ENCODE measurements around the gene COMMD3. TPM values are rescaled to one million over a fixed set of nuclear protein-coding genes. Genes with fewer than 3 reads are reported as not detected.
A peak's percentile ranks its signal among the peaks of the same experiment; 100 is the strongest.

Gene COMMD3
- total and polyA plus RNA-seq, 4 donors, result 54.7 to 73.2 (median 62.8) TPM

DNA sequence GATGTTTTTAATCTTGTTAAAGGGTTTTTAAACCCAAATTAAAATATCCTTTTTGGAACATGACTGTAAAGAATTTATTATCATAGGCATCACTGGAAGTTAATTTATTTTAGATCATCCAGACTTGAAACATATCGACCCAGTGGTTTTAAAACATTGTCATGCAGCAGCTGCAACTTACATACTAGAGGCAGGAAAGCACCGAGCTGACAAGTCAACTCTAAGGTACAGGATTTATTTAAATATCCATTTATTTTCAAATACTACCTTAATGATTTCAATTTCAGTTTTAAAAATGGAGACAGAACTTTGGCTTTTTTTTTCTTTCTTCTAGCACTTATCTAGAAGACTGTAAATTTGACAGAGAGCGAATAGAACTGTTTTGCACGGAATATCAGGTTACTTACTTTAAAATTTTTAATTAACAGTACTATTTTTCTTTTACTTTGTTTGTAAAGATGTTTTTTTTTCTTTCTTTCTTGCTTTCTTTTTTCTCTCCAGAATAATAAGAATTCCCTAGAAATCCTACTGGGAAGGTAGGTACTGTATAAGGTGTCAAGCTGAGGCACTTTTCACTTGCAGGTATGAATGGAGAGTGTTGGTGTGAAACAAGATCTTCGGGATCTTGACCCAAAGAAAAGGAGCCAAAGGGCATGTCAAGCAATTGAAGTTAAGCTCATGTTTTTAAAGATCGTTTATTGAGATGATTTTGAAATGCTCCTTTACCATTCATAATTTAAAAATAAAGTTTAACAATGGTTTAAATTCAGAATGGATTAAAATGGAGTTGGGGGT is 1.8 kb downstream of the COMMD3 start:
- Histone ChIP-seq H3K27me3 (ENCODE audit: control insufficient read depth, insufficient read depth, low read length) (peaks cover 37% of the 10 kb centered on the region), H3K27ac (ENCODE audit: low read depth, low read length) (no peak overlapping the region), H3K36me3 (ENCODE audit: control insufficient read depth, insufficient read depth, low read length) (no peaks in the 10 kb centered on the region), H3K4me1 (ENCODE audit: control insufficient read depth, insufficient read depth, low read length) (peaks cover 5% of the 10 kb centered on the region), H3K9me3 (ENCODE audit: control insufficient read depth, insufficient read depth, low read length) (no peaks in the 10 kb centered on the region), H3K4me3 (ENCODE audit: low read depth, low read length) (no peak overlapping the region)
- peak in 1 of 6 donors; percentile 10 for DNase-seq (ENCODE audit: low read depth in 4 of 6, low spot score in 6 of 6)
- 43% methylated on average over 1 of the region's 6 CpGs for WGBS (ENCODE audit: insufficient coverage)

DNA sequence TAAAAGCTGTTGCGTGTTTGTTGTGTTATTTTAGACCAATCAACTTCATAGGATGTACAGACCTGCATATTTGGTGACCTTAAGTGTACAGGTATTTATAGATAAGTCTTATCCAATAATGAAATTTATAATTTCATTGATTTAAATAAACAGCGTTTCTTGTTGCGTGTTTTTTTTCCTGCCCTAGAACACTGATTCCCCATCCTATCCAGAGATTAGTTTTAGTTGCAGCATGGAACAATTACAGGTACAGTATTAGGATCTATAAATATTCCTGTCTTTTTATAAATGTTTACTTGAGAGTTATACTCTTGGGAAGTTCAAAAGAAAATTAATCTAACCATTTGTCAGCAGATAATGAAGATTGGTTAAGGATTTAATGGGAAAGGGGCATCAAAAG is 2.6 kb downstream of the COMMD3 start:
- WGBS (ENCODE audit: insufficient coverage), result no CpG with 5 or more reads among the region's 3 CpGs
- H3K36me3 ChIP-seq (ENCODE audit: control insufficient read depth, insufficient read depth, low read length), result no peaks in the 10 kb centered on the region
- no peaks in the 10 kb centered on the region for H3K9me3 ChIP-seq (ENCODE audit: control insufficient read depth, insufficient read depth, low read length)
- peak in 1 of 6 donors; percentile 9 for DNase-seq (ENCODE audit: low read depth in 4 of 6, low spot score in 6 of 6)
- H3K4me3 ChIP-seq (ENCODE audit: low read depth, low read length), result no peak overlapping the region
- H3K4me1 ChIP-seq (ENCODE audit: control insufficient read depth, insufficient read depth, low read length), result peaks cover 5% of the 10 kb centered on the region
- H3K27ac ChIP-seq (ENCODE audit: low read depth, low read length), result no peak overlapping the region
- peaks cover 44% of the 10 kb centered on the region for H3K27me3 ChIP-seq (ENCODE audit: control insufficient read depth, insufficient read depth, low read length)

DNA sequence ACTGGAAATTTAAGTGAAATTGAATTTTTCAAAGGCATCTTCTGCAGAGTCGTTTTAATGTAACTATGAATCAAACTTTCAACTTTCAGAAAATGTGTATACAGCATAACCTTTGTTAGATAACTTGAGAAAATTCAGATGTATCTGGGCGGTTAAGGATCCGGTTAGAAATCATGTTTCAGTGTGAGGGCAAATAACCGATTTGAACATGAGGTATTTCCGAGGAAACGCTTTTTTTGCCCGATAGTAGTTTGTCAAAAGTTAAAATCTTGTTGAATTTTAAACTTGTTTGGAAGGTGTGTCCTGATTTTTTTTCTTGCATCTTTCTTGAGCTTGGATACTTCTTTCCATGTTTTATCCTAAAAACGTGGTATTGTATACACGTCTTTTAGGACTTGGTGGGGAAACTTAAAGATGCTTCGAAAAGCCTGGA is 3.4 kb downstream of the COMMD3 start:
- 59% methylated on average over 9 of the region's 10 CpGs for WGBS (ENCODE audit: insufficient coverage)
- H3K27me3 ChIP-seq (ENCODE audit: control insufficient read depth, insufficient read depth, low read length), result peaks cover 52% of the 10 kb centered on the region
- peak overlapping the region; percentile 1 for H3K4me3 ChIP-seq (ENCODE audit: low read depth, low read length)
- H3K27ac ChIP-seq (ENCODE audit: low read depth, low read length), result no peak overlapping the region
- no peaks in the 10 kb centered on the region for H3K9me3 ChIP-seq (ENCODE audit: control insufficient read depth, insufficient read depth, low read length)
- peaks cover 5% of the 10 kb centered on the region for H3K4me1 ChIP-seq (ENCODE audit: control insufficient read depth, insufficient read depth, low read length)
- DNase-seq (ENCODE audit: low read depth in 4 of 6, low spot score in 6 of 6), result peak in 1 of 6 donors; percentile 40
- no peaks in the 10 kb centered on the region for H3K36me3 ChIP-seq (ENCODE audit: control insufficient read depth, insufficient read depth, low read length)

DNA sequence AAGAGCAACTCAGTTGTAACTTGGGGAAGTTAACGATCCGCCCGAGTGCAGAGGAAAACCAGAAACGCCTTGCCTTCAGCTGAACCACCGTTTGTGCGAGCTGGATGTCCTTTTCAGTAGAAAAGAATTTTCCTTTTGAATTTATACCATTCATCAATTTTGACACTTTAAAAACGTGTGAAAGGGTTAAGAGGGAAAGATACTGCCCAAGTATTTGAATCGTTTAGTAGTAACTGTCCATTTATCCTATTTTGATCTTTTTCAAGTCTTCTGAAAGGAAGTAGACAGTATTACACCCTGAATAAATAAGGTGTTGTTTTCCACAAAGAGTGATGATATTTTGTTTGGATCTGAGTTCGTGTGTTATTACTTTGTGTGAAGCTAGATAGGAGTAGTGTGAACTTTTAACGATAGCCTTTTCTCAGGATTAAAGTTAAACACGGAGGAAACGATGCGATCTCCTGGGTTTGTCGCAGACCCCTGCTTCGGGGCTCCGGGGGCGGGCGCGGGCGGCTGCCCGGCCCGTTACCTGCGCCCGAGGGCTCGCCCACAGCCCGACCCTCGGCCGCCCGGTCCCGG is 3.9 kb downstream of the COMMD3 start:
- peak in 2 of 6 donors; percentile 43 to 53 for DNase-seq (ENCODE audit: low read depth in 4 of 6, low spot score in 6 of 6)
- Histone ChIP-seq H3K27me3 (ENCODE audit: control insufficient read depth, insufficient read depth, low read length) (peaks cover 57% of the 10 kb centered on the region), H3K27ac (ENCODE audit: low read depth, low read length) (no peak overlapping the region), H3K9me3 (ENCODE audit: control insufficient read depth, insufficient read depth, low read length) (no peaks in the 10 kb centered on the region), H3K36me3 (ENCODE audit: control insufficient read depth, insufficient read depth, low read length) (no peaks in the 10 kb centered on the region), H3K4me3 (ENCODE audit: low read depth, low read length) (peak overlapping the region; percentile 1), H3K4me1 (ENCODE audit: control insufficient read depth, insufficient read depth, low read length) (peaks cover 7% of the 10 kb centered on the region)
- WGBS (ENCODE audit: insufficient coverage), result under 1% methylated on average over 22 of the region's 30 CpGs

- DNase-seq (ENCODE audit: low read depth in 4 of 6, low spot score in 6 of 6), result peak in 3 of 6 donors; percentile 77 to 96 (median 95)
- peak within 1 kb of the TSS; percentile 71 for H3K4me3 ChIP-seq (ENCODE audit: low read depth, low read length)
- H3K9me3 ChIP-seq (ENCODE audit: control insufficient read depth, insufficient read depth, low read length), result no peaks in the 10 kb centered on the region
- peak within 1 kb of the TSS; percentile 81 for H3K27ac ChIP-seq (ENCODE audit: low read depth, low read length)
- H3K36me3 ChIP-seq (ENCODE audit: control insufficient read depth, insufficient read depth, low read length), result no peaks in the 10 kb centered on the region
- H3K4me1 ChIP-seq (ENCODE audit: control insufficient read depth, insufficient read depth, low read length), result peaks cover 10% of the 10 kb centered on the region
- WGBS (ENCODE audit: insufficient coverage), result under 1% methylated on average over 72 of the region's 85 CpGs
- peaks cover 54% of the 10 kb centered on the region for H3K27me3 ChIP-seq (ENCODE audit: control insufficient read depth, insufficient read depth, low read length)
Measured at GRCh38 chr10:22320591-22321155, 4.5 kb downstream of the COMMD3 start, which contains the start of gene BMI1. TSS of gene BMI1 (plus strand) at chr10:22321099. CDS start at chr10:22326450, 5,351 bp downstream.

DNA sequence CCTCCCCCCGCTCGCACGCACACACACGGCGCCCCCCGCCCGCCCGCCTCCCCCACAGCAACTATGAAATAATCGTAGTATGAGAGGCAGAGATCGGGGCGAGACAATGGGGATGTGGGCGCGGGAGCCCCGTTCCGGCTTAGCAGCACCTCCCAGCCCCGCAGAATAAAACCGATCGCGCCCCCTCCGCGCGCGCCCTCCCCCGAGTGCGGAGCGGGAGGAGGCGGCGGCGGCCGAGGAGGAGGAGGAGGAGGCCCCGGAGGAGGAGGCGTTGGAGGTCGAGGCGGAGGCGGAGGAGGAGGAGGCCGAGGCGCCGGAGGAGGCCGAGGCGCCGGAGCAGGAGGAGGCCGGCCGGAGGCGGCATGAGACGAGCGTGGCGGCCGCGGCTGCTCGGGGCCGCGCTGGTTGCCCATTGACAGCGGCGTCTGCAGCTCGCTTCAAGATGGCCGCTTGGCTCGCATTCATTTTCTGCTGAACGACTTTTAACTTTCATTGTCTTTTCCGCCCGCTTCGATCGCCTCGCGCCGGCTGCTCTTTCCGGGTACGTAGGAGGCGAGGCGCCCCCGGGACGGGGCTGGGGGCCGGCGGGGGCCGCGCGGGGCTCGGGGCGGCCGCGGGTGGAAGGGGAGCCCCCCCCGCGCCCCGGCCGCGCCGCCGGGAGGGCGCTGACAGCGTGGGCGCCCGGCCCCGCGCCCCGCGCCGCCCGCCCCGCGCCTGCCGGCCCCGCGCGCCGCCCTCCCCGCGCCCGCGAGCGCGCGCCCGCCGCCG is 5.2 kb downstream of the COMMD3 start:
- 0% methylated on average over 105 of the region's 114 CpGs for WGBS (ENCODE audit: insufficient coverage)
- H3K4me3 ChIP-seq (ENCODE audit: low read depth, low read length), result peak overlapping the region; percentile 71
- H3K27me3 ChIP-seq (ENCODE audit: control insufficient read depth, insufficient read depth, low read length), result peaks cover 54% of the 10 kb centered on the region
- peak overlapping the region; percentile 81 for H3K27ac ChIP-seq (ENCODE audit: low read depth, low read length)
- peaks cover 14% of the 10 kb centered on the region for H3K4me1 ChIP-seq (ENCODE audit: control insufficient read depth, insufficient read depth, low read length)
- no peaks in the 10 kb centered on the region for H3K36me3 ChIP-seq (ENCODE audit: control insufficient read depth, insufficient read depth, low read length)
- no peaks in the 10 kb centered on the region for H3K9me3 ChIP-seq (ENCODE audit: control insufficient read depth, insufficient read depth, low read length)
- peak in 2 of 6 donors; percentile 88 to 90 for DNase-seq (ENCODE audit: low read depth in 4 of 6, low spot score in 6 of 6)

DNA sequence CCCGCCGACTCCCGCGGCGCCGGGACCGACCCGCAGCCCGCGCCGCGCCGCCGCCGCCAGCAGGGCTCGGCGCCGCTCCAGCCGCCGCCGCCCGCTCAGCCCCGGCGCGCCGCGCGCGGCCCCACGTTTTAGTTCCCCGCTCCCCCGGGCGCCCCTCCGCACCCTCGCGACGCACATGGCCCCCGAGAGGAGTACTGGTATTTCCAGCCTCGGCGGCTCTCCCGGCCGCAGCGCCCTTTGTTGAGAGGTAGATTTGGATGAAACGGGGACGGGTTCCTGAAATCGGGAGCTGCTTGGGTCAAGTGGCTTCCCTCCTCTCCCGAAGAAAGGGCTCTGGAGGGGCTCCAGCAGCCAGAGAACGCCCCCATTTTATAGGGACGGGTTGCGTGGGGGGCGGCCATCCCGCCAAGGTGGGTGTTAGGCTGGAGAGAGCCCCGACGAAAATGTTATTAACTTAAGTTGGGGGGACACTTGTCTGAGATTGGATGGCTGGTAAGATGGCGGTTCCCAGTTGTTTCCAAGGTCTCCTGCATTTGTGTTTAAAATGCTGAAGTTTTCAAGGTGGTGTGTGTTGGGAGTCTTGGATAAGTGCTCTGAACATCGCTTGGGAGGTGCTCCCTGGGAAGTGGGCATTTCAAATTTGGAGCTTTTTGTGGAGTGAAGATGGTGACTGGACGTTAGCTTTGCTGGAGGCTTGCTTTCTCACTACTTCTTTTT is 5.9 kb downstream of the COMMD3 start:
- DNase-seq (ENCODE audit: low read depth in 4 of 6, low spot score in 6 of 6), result peak in 2 of 6 donors; percentile 66 to 69
- WGBS (ENCODE audit: insufficient coverage), result under 1% methylated on average over 55 of the region's 57 CpGs
- H3K27ac ChIP-seq (ENCODE audit: low read depth, low read length), result no peak overlapping the region
- H3K9me3 ChIP-seq (ENCODE audit: control insufficient read depth, insufficient read depth, low read length), result no peaks in the 10 kb centered on the region
- peaks cover 54% of the 10 kb centered on the region for H3K27me3 ChIP-seq (ENCODE audit: control insufficient read depth, insufficient read depth, low read length)
- peaks cover 14% of the 10 kb centered on the region for H3K4me1 ChIP-seq (ENCODE audit: control insufficient read depth, insufficient read depth, low read length)
- H3K36me3 ChIP-seq (ENCODE audit: control insufficient read depth, insufficient read depth, low read length), result no peaks in the 10 kb centered on the region
- H3K4me3 ChIP-seq (ENCODE audit: low read depth, low read length), result peak overlapping the region; percentile 58

GRCh38 chr10:22322641-22323160 is 6.5 kb downstream of the COMMD3 start:
- Histone ChIP-seq H3K36me3 (ENCODE audit: control insufficient read depth, insufficient read depth, low read length) (no peaks in the 10 kb centered on the region), H3K27ac (ENCODE audit: low read depth, low read length) (no peak overlapping the region), H3K4me3 (ENCODE audit: low read depth, low read length) (peak overlapping the region; percentile 58), H3K9me3 (ENCODE audit: control insufficient read depth, insufficient read depth, low read length) (no peaks in the 10 kb centered on the region), H3K4me1 (ENCODE audit: control insufficient read depth, insufficient read depth, low read length) (peaks cover 14% of the 10 kb centered on the region), H3K27me3 (ENCODE audit: control insufficient read depth, insufficient read depth, low read length) (peaks cover 53% of the 10 kb centered on the region)
- DNase-seq (ENCODE audit: low read depth in 4 of 6, low spot score in 6 of 6), result peak in 1 of 6 donors; percentile 2
- no CpG with 5 or more reads among the region's 5 CpGs for WGBS (ENCODE audit: insufficient coverage)

Measured in spinal cord (tissue), 10 donors.